GM18858 (cell line): ENCODE measurements around the gene ETS1.

Experiments
- ATAC-seq: cut with Tn5 transposase; IDR thresholded peaks from one replicate; pipeline ENCODE4 v1.9.1; 2021; ENCODE audit not compliant: unreplicated experiment

Gene ETS1

DNA sequence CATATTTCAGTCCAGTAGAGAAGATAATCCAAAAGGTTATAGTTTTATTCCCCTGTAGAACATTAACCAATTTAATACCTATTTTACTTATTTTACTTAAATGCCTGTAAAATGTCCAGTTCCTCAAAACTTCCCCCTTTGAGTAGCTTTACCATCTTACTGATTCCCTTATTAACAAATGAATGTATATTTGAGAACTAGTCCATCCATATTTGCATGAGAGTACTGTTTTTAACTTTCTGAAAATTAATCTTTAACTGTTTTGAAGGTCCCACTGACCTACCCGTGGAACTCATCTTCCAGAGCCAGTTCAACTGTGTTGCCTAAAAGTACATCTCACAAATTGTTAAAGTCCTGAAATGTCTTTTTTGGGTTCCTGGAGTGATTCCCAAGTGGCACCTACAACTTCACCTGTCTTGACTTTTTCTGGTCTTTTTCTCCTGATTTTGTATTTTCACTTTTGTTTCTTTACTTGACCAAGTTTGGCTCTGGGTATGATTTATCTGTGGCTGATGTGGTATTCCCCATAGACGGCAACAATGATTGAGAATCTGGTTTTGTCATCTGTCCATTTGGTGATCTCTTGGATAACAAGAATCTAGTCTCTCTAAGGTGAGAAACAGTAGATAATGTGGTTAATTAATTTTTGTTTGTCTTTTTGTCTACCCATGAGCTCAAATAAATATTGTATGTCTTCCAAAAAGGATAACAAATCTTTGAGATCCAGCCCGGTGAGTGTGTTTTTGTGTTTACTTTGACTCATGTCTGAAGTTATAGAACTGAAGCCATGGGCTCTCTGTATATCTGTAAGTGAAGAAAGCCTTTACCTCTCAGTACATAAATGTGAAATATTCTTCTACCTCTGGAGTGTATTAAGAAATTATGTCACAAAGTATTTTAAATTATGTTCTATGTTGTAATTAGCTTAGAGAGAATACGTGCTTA lies 174.2 kb downstream of the ETS1 start:
- ATAC-seq, result peak; percentile 68

DNA sequence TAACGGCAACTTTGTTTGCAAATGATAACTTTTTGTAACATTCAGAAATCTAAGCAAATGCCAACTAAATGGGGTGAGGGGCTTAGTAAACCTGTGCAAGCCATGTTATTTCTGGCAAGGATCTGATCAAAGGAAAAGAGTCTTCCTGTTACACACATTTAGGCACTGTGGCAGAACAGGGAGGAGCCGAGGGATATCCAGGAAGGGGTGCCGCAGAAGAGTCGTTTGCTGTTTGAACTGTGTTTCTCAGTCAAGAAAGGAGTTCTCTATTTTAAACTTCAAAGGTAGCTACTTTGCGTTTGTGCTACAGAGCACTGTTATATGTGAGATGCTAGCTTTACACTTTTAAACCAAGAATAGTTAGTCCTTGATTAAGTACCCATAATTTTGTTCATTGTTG lies 175.5 kb downstream of the ETS1 start:
- ATAC-seq, result no peak

DNA sequence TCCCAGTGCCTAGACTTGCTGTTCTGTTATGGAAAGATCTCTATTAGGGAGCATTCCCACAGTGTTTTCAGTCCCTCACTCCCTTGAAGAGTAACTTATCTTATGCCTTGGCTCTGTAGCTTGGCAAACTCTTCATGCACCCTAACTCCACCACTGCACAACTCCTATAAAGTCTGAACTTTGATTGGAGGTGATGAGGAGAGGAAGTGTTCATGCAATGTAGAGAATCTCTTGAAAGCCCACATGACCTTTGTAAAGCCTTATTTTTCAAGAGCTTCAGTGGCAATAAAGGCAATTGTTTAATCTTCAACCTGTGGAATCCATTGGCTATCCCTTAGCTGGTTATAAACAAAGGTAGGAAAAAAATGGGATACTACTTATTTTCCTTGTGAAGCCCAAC lies 176.2 kb downstream of the ETS1 start:
- ATAC-seq, result no peak

DNA sequence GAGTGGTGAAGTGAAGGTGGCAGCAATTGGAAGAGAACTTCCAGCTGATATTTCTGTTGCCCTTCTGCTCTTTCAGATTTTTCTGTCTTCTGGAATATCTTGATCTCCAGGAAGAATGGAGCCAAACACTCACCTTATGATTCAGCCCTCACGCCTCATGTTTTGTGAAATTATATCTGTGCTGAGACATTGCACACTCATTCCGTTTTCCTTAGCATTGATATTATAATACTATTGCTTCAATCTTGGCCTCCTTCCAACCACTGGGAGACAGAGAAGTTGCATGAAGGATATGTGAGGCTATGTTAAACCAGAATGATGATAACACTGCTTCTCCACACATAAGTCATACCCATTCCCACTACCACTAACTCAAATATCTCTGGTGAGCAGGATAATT lies 177.9 kb downstream of the ETS1 start:
- ATAC-seq, result no peak
